GM19468 (cell line): ENCODE measurements around the gene PI4KA.
"Not testable (repeated sequence)": the region's sequence is repeated elsewhere in the genome, so short reads cannot be mapped to it uniquely, and the experiment has no call there.

Experiments used
- ATAC-seq: cut with Tn5 transposase; IDR thresholded peaks from one replicate; pipeline ENCODE4 v1.9.1; 2021; ENCODE audit warnings: mild to moderate bottlenecking, moderate library complexity, moderate number of reproducible peaks; ENCODE audit not compliant: unreplicated experiment; ENCODE audit errors: extremely low read depth

Gene PI4KA

GRCh38 chr22:20781272-20781990 is 77.2 kb downstream of the PI4KA start:
- ATAC-seq, result no peak

DNA sequence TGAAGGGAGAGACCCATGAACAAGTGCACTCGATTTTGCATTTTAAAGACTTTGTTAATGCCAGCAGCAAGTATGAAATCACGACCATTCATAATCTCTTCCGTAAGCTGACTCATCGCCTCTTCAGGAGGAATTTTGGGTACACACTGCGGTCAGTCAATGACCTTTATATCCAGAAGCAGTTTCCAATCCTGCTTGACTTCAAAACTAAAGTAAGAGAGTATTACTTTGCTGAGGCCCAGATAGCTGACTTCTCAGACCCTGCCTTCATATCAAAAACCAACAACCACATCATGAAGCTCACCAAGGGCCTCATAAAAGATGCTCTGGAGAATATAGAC is 78.8 kb downstream of the PI4KA start:
- no peak for ATAC-seq

DNA sequence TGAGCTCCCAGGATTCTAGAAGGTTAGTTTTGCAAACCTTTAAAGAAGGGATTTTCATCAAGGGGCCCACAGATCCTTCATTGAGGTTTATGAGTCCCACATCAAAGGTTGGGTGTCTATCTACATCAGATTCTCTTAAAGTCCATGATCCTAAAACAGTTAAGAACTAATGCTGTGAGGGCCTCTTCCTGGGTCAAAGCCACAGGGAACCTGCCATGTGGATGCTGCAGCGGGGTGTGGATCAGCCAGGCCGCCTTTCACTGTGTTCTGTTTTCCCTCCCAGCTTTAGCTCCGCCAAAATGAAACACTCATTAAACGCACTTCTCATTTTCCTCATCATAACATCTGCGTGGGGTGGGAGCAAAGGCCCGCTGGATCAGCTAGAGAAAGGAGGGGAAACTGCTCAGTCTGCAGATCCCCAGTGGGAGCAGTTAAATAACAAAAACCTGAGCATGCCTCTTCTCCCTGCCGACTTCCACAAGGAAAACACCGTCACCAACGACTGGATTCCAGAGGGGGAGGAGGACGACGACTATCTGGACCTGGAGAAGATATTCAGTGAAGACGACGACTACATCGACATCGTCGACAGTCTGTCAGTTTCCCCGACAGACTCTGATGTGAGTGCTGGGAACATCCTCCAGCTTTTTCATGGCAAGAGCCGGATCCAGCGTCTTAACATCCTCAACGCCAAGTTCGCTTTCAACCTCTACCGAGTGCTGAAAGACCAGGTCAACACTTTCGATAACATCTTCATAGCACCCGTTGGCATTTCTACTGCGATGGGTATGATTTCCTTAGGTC is 79.4 kb downstream of the PI4KA start:
- ATAC-seq, result no peak

GRCh38 chr22:20777420-20778177 is 81.0 kb downstream of the PI4KA start:
- no peak for ATAC-seq

GRCh38 chr22:20776624-20777405 is 81.8 kb downstream of the PI4KA start:
- ATAC-seq, result no peak

- no peak for ATAC-seq
Observed at GRCh38 chr22:20775342-20775895, 83.2 kb downstream of the PI4KA start.

- no peak for ATAC-seq
Observed at GRCh38 chr22:20774882-20775281, 83.7 kb downstream of the PI4KA start.

GRCh38 chr22:20773793-20774212 is 84.8 kb downstream of the PI4KA start, which contains the start of gene SERPIND1:
SERPIND1 (plus strand) TSS chr22:20774113; CDS start chr22:20779313, 5,200 bp downstream.
- ATAC-seq, result no peak

GRCh38 chr22:20771918-20772625 is 86.5 kb downstream of the PI4KA start:
- no peak for ATAC-seq

DNA sequence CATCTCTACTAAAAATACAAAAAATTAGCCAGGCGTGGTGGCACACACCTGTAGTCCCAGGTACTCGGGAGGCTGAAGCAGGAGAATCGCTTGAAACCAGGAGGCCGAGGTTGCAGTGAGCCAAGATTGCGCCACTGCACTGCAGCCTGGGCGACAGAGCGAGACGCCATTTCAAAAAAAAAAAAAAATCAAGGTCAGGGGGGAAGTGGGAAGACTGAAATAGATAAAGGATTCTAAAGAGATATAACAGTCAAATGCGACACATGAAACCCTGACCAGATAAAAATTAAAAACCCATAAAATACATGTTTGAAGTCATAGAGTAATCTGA is 89.2 kb downstream of the PI4KA start:
- not testable (repeated sequence) for ATAC-seq

GRCh38 chr22:20766530-20766929 is 92.1 kb downstream of the PI4KA start:
- ATAC-seq, result no peak

GRCh38 chr22:20765938-20766337 is 92.7 kb downstream of the PI4KA start:
- ATAC-seq, result no peak

DNA sequence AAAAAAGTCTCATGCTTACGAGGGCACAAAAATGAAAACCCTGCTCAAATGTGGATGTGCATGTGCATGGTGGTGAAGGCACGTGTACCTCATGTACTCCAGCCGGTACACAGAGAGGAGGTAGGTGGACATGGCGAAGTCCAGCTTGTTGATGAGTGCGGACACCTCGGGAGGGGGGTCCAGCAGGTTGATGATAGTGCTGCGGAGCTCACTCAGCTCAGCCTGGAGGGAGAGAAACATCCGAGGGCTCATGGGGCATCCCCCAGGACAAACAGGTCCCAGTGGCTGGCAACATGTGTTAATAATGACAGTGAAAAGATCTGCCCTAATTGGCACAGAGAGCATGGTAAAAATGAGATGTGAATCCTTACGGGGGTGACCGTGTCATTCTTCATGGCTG is 93.9 kb downstream of the PI4KA start:
- ATAC-seq, result no peak

- no peak for ATAC-seq
Observed at GRCh38 chr22:20764471-20764720, 94.2 kb downstream of the PI4KA start.

DNA sequence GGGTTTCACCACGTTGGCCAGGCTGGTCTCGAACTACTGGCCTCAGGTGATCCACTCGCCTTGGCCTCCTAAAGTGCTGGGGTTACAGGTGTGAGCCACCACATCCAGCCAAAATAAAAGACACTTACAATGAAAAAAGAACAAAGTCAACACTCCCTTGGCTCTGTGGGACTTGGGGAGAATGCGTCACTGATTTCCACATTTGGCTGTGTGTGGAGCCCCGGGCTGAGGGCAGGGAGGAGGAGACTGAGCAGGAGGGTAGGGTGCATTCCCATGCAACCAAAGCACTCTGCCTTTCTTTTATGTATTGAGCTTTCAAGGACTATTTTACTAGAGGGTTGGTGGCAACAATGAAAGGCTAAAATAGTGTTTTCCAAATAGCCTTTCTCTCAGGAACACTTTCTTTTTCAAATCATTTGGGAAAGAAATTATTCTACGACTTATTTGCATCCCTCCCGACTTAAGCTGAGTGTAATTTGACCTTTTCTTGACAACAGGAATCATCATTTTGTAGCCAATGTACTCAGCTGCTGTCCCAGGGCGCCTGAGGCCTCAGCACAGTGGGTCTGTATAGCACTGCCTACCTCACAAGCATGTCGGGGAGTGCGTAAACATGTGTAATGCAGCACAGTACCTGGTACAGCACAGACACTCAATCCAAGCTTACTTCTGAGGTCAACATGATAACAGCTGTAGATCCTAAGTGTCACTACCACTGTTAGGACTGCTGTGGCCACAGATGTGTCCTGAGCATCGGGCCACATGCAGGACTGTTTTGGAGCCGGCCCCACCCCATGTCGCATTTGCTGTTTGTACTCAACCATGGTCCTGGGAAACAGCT is 94.8 kb downstream of the PI4KA start:
- no peak for ATAC-seq

GRCh38 chr22:20762233-20762796 is 96.3 kb downstream of the PI4KA start:
- no peak for ATAC-seq

GRCh38 chr22:20761536-20761935 is 97.1 kb downstream of the PI4KA start:
- ATAC-seq, result no peak

GRCh38 chr22:20760084-20760483 is 98.5 kb downstream of the PI4KA start:
- ATAC-seq, result no peak
